ENCODE measurements around the gene MRNIP. TPM values are rescaled to one million over a fixed set of nuclear protein-coding genes. Genes with fewer than 3 reads are reported as not detected.
A peak's percentile ranks its signal among the peaks of the same experiment; 100 is the strongest.
"Not testable (repeated sequence)": the region's sequence is repeated elsewhere in the genome, so short reads cannot be mapped to it uniquely, and the experiment has no call there.

MRNIP gene
- total RNA-seq, 2 donors from 2014 or later: 11.1 to 12.7 TPM

GRCh38 chr5:179862891-179863290 lies 4.3 kb upstream of the MRNIP start:
- no peak for ATAC-seq
- DNase-seq: no peak
- intact Hi-C loops (cut with DNase I): no loop called here

GRCh38 chr5:179862296-179862695 lies 3.7 kb upstream of the MRNIP start:
- no peak for ATAC-seq

GRCh38 chr5:179860301-179860700 lies 1.7 kb upstream of the MRNIP start:
- intact Hi-C loops (cut with DNase I): no loop called here
- no peak for DNase-seq

More at GRCh38 chr5:179862296-179862695, 3.7 kb upstream of the MRNIP start:
- no peak for DNase-seq
- intact Hi-C loops (cut with DNase I): no loop called here

GRCh38 chr5:179858241-179858585 lies 404 bp downstream of the MRNIP start:
- DNase-seq: no peak
- intact Hi-C loops (cut with DNase I): loop anchor here in 1 of 2 donors (5.0 kb wide), 1 partner anchor 36 kb away; the partner anchor contains the start of gene SQSTM1
- ATAC-seq: peak; percentile 47 to 51

More at GRCh38 chr5:179860301-179860700, 1.7 kb upstream of the MRNIP start:
- ATAC-seq: no peak

- intact Hi-C loops (cut with DNase I): no loop called here
- ATAC-seq (no peak), DNase-seq (no peak)
These were observed 4.3 kb downstream of the MRNIP start for GRCh38 chr5:179854356-179854755.

- ATAC-seq: no peak
- intact Hi-C loops (cut with DNase I): no loop called here
- no peak for DNase-seq
These were observed 5.5 kb downstream of the MRNIP start for GRCh38 chr5:179852993-179853547.

GRCh38 chr5:179841621-179842020 lies 17.0 kb downstream of the MRNIP start:
- intact Hi-C loops (cut with DNase I): no loop called here
- no peak for DNase-seq

GRCh38 chr5:179840766-179841165 lies 17.9 kb downstream of the MRNIP start:
- ATAC-seq (peak in 1 of 2 donors; percentile 3), DNase-seq (no peak)
- intact Hi-C loops (cut with DNase I): no loop called here

More at GRCh38 chr5:179841621-179842020, 17.0 kb downstream of the MRNIP start:
- peak in 1 of 2 donors; percentile 4 for ATAC-seq

- intact Hi-C loops (cut with DNase I): no loop called here
- DNase-seq (no peak), ATAC-seq (no peak)
These were observed 18.3 kb downstream of the MRNIP start for GRCh38 chr5:179840321-179840720.

GRCh38 chr5:179839328-179840256 lies 19.0 kb downstream of the MRNIP start:
- DNase-seq (no peak), ATAC-seq (peak in 1 of 2 donors; percentile 19)
- intact Hi-C loops (cut with DNase I): no loop called here

- ATAC-seq (peak; percentile 2 to 19), DNase-seq (no peak)
- intact Hi-C loops (cut with DNase I): no loop called here
These were observed 21.3 kb downstream of the MRNIP start for GRCh38 chr5:179837076-179838011.

GRCh38 chr5:179836225-179837019 lies 22.2 kb downstream of the MRNIP start:
- intact Hi-C loops (cut with DNase I): no loop called here
- ATAC-seq: peak; percentile 7 to 24
- DNase-seq: no peak

- ATAC-seq; intact Hi-C loops (cut with DNase I); DNase-seq: not testable (repeated sequence)
These were observed 23.7 kb downstream of the MRNIP start for GRCh38 chr5:179834871-179835270.

- intact Hi-C loops (cut with DNase I): no loop called here
- no peak for ATAC-seq
- no peak for DNase-seq
These were observed 24.5 kb downstream of the MRNIP start for GRCh38 chr5:179834120-179834519.

GRCh38 chr5:179833709-179834070 lies 24.9 kb downstream of the MRNIP start:
- intact Hi-C loops (cut with DNase I): no loop called here
- ATAC-seq (no peak), DNase-seq (no peak)

- ATAC-seq: no peak
- intact Hi-C loops (cut with DNase I): no loop called here
- DNase-seq: no peak
These were observed 25.4 kb downstream of the MRNIP start for GRCh38 chr5:179833056-179833708.

GRCh38 chr5:179832039-179832745 lies 26.4 kb downstream of the MRNIP start:
- no peak for DNase-seq
- peak in 1 of 2 donors; percentile 1 for ATAC-seq
- intact Hi-C loops (cut with DNase I): no loop called here

Measured in left cardiac atrium (tissue), 4 donors.